Measurements from ENCODE around the gene USH2A. TPM values are rescaled to one million over a fixed set of nuclear protein-coding genes. Genes with fewer than 3 reads are reported as not detected.

USH2A gene
- total and polyA plus RNA-seq, 2 experiments from 2014 or later = under 0.01 to 0.01 TPM

DNA sequence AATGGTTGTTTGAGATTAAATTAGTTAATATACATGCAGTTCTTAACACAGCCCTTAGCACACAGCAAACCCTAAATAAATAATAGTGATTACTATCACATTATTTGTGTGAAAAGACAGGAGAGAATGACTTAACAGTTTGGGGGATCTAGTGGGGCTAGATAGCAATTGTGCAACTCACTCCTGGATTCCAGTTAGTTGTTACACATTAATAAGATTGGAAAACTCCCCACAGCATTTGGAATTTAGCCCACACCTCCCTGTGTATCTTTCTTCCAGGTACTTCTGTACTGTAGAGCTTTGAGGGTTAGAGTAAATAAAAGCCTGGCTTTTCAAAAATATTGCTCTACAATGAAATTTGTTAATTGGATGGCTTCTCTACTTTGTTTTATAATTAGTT, 763.0 kb downstream of the USH2A start:
- peaks cover under 1% of the 10 kb centered on the region; the same call in 1 of the 2 replicates for H3K4me1 ChIP-seq (ENCODE audit: insufficient read depth)
- H3K27ac ChIP-seq = no peak overlapping the region
- no peaks in the 10 kb centered on the region for H3K36me3 ChIP-seq (ENCODE audit: low read depth)
- DNase-seq = no peak
- no peaks in the 10 kb centered on the region for H3K79me2 ChIP-seq (ENCODE audit: insufficient read depth)
- H3K9me2 ChIP-seq (ENCODE audit: insufficient read depth) = no peaks in the 10 kb centered on the region
- no peak overlapping the region for H3K9ac ChIP-seq
- TF ChIP-seq EZH2 (IDR thresholded peaks at IDR 0.05; ENCODE audit: insufficient read depth, poor library complexity, severe bottlenecking) = no peak
- TF ChIP-seq EZH2phosphoT487 (IDR thresholded peaks at IDR 0.05; ENCODE audit: insufficient read depth, low read depth) = no peak
- in situ Hi-C loops (cut with MboI) = no loop called here
- no peak overlapping the region for H3K4me3 ChIP-seq
- H3K27me3 ChIP-seq (replicated peaks; ENCODE audit: insufficient read depth) = peaks cover 13% of the 10 kb centered on the region; the same call in 1 of the 2 replicates
- H4K20me1 ChIP-seq (ENCODE audit: insufficient read depth) = no peaks in the 10 kb centered on the region
- no peak overlapping the region for H2AFZ ChIP-seq
- H3F3A ChIP-seq (ENCODE audit: insufficient read depth) = no peaks in the 10 kb centered on the region; the same call in 1 of the 2 replicates
- H3K9me3 ChIP-seq (ENCODE audit: low read depth) = no peaks in the 10 kb centered on the region
- H3K4me2 ChIP-seq (ENCODE audit: unreplicated experiment) = no peak overlapping the region

DNA sequence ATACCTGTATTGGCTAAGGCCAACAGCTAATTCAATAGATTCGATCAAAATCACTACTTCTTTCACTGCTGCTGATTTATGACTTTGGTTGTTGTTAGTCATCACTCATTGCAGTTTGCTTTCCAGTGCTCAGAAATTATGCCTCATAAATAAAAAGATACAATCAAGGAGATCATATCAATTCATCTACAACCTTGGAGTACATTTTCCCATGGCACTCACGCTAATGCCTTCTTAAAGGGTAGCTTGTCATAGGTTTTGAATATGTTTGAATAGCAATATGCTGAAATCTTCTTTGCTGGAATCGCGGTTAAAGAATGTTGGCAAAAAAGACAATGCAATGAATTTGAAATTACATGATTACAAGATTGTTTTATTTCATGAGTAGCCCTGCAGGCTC, 766.2 kb downstream of the USH2A start:
- DNase-seq = no peak
- no peak overlapping the region for H3K27ac ChIP-seq
- no peak overlapping the region for H3K4me2 ChIP-seq (ENCODE audit: unreplicated experiment)
- no peaks in the 10 kb centered on the region for H3K79me2 ChIP-seq (ENCODE audit: insufficient read depth)
- no peak overlapping the region for H2AFZ ChIP-seq
- no peaks in the 10 kb centered on the region for H3F3A ChIP-seq (ENCODE audit: insufficient read depth)
- no peaks in the 10 kb centered on the region for H4K20me1 ChIP-seq (ENCODE audit: insufficient read depth)
- no peaks in the 10 kb centered on the region for H3K9me3 ChIP-seq (ENCODE audit: low read depth)
- no peaks in the 10 kb centered on the region for H3K9me2 ChIP-seq (ENCODE audit: insufficient read depth)
- H3K9ac ChIP-seq = no peak overlapping the region
- no peaks in the 10 kb centered on the region for H3K4me1 ChIP-seq (ENCODE audit: insufficient read depth)
- TF ChIP-seq EZH2phosphoT487 (IDR thresholded peaks at IDR 0.05; ENCODE audit: insufficient read depth, low read depth) (no peak), EZH2 (IDR thresholded peaks at IDR 0.05; ENCODE audit: insufficient read depth, poor library complexity, severe bottlenecking) (no peak)
- peaks cover 15% of the 10 kb centered on the region; the same call in 1 of the 2 replicates for H3K27me3 ChIP-seq (replicated peaks; ENCODE audit: insufficient read depth)
- no peak overlapping the region for H3K4me3 ChIP-seq
- WGBS, 2 experiments (ENCODE audit: low coverage in 1 of 2, low lambda C conversion rate in 2 of 2, missing lambda C conversion rate in 2 of 2) = 67 to 74% methylated on average over 4 of the region's 4 CpGs
- no peaks in the 10 kb centered on the region for H3K36me3 ChIP-seq (ENCODE audit: low read depth)
- in situ Hi-C loops (cut with MboI) = no loop called here

DNA sequence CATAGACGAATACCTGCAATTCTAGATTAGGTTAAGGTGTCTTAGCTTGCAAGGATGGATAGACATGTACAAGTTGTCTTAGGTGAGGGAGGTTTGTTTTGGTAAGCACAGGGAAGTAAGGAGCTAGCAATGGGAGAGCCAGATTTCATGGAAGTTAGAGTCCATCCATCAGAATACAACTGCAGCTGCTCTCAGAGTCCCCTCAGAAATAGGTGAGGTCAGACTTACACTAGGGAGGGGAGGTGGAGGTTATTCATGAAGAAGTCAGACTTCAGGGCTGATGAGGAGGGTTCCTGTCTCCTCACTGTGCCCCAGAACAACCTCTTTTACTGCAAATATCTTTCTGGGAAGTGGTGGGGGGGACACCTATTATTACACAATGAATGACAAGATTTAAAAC, 770.9 kb downstream of the USH2A start:
- WGBS, 2 experiments (ENCODE audit: low coverage in 1 of 2, low lambda C conversion rate in 2 of 2, missing lambda C conversion rate in 2 of 2) = 24 to 44% methylated on average over 1 of the region's 1 CpG

DNA sequence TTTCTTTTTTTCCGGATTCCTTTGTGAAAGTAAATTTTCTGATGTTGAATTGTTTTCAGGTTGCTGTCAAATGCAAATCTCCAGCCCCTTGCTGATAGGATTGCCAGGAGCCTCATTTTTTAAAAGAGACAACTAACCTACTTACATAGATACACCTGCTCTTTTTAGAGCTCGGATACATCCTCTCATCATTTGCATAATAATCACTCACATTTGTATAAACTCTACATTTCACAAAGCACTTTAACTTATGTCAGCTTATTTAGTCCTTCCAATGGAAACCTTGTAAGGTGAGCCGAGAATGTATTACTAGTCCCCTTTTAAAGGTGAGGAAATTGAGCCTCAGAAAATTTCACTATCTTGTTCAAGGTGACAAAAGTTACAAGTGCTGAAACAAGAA, 771.4 kb downstream of the USH2A start:
- H3K9me2 ChIP-seq (ENCODE audit: insufficient read depth) = no peaks in the 10 kb centered on the region
- TF ChIP-seq EZH2phosphoT487 (IDR thresholded peaks at IDR 0.05; ENCODE audit: insufficient read depth, low read depth) = no peak
- no peak for TF ChIP-seq EZH2 (IDR thresholded peaks at IDR 0.05; ENCODE audit: insufficient read depth, poor library complexity, severe bottlenecking)
- no peaks in the 10 kb centered on the region for H4K20me1 ChIP-seq (ENCODE audit: insufficient read depth)
- H3K27ac ChIP-seq = no peak overlapping the region
- H3F3A ChIP-seq (ENCODE audit: insufficient read depth) = no peaks in the 10 kb centered on the region
- no peak overlapping the region for H2AFZ ChIP-seq
- no peaks in the 10 kb centered on the region for H3K4me1 ChIP-seq (ENCODE audit: insufficient read depth)
- H3K36me3 ChIP-seq (ENCODE audit: low read depth) = no peaks in the 10 kb centered on the region
- no peak overlapping the region for H3K9ac ChIP-seq
- H3K27me3 ChIP-seq (replicated peaks; ENCODE audit: insufficient read depth) = peaks cover 55% of the 10 kb centered on the region
- no peaks in the 10 kb centered on the region for H3K9me3 ChIP-seq (ENCODE audit: low read depth)
- no peak for DNase-seq
- H3K4me3 ChIP-seq = no peak overlapping the region
- WGBS, 2 experiments (ENCODE audit: low coverage in 1 of 2, low lambda C conversion rate in 2 of 2, missing lambda C conversion rate in 2 of 2) = 40 to 49% methylated on average over 3 of the region's 3 CpGs
- no peak overlapping the region for H3K4me2 ChIP-seq (ENCODE audit: unreplicated experiment)
- in situ Hi-C loops (cut with MboI) = no loop called here
- no peaks in the 10 kb centered on the region for H3K79me2 ChIP-seq (ENCODE audit: insufficient read depth)

More for the DNA sequence above, 770.9 kb downstream of the USH2A start:
- no peaks in the 10 kb centered on the region for H3K79me2 ChIP-seq (ENCODE audit: insufficient read depth)
- no peak overlapping the region for H3K4me2 ChIP-seq (ENCODE audit: unreplicated experiment)
- H3K4me1 ChIP-seq (ENCODE audit: insufficient read depth) = no peaks in the 10 kb centered on the region
- no peak for DNase-seq
- TF ChIP-seq EZH2phosphoT487 (IDR thresholded peaks at IDR 0.05; ENCODE audit: insufficient read depth, low read depth) = no peak
- TF ChIP-seq EZH2 (IDR thresholded peaks at IDR 0.05; ENCODE audit: insufficient read depth, poor library complexity, severe bottlenecking) = no peak
- H3K9me3 ChIP-seq (ENCODE audit: low read depth) = no peaks in the 10 kb centered on the region
- in situ Hi-C loops (cut with MboI) = no loop called here
- H3K27me3 ChIP-seq (replicated peaks; ENCODE audit: insufficient read depth) = peaks cover 57% of the 10 kb centered on the region
- H4K20me1 ChIP-seq (ENCODE audit: insufficient read depth) = no peaks in the 10 kb centered on the region
- no peak overlapping the region for H2AFZ ChIP-seq
- H3K9ac ChIP-seq = no peak overlapping the region
- H3F3A ChIP-seq (ENCODE audit: insufficient read depth) = no peaks in the 10 kb centered on the region
- no peak overlapping the region for H3K4me3 ChIP-seq
- H3K9me2 ChIP-seq (ENCODE audit: insufficient read depth) = no peaks in the 10 kb centered on the region
- H3K27ac ChIP-seq = no peak overlapping the region
- H3K36me3 ChIP-seq (ENCODE audit: low read depth) = no peaks in the 10 kb centered on the region

Data from GM23248 (cell line).